ENCODE data around the gene MID1.

The MID1 gene

GRCh38 chrX:10501611-10502010, 118.8 kb downstream of the MID1 start:
- H3K4me3 ChIP-seq (ENCODE audit: control insufficient read depth, low read depth, low read length), result no peak overlapping the region
- DNase-seq (ENCODE audit: low read depth), result no peak
- no peak for TF ChIP-seq CTCF (conservative IDR thresholded peaks at IDR 0.05; ENCODE audit: control insufficient read depth, insufficient read depth, low read depth, low read length)

GRCh38 chrX:10496345-10496965, 123.9 kb downstream of the MID1 start:
- no peak for TF ChIP-seq CTCF (conservative IDR thresholded peaks at IDR 0.05; ENCODE audit: control insufficient read depth, insufficient read depth, low read depth, low read length)
- peak; percentile 70 for DNase-seq (ENCODE audit: low read depth)
- no peak overlapping the region for H3K4me3 ChIP-seq (ENCODE audit: control insufficient read depth, low read depth, low read length)

GRCh38 chrX:10495677-10496076, 124.7 kb downstream of the MID1 start:
- no peak overlapping the region for H3K4me3 ChIP-seq (ENCODE audit: control insufficient read depth, low read depth, low read length)
- TF ChIP-seq CTCF (conservative IDR thresholded peaks at IDR 0.05; ENCODE audit: control insufficient read depth, insufficient read depth, low read depth, low read length), result no peak
- no peak for DNase-seq (ENCODE audit: low read depth)

GRCh38 chrX:10492250-10492649, 128.1 kb downstream of the MID1 start:
- no peak for DNase-seq (ENCODE audit: low read depth)
- no peak overlapping the region for H3K4me3 ChIP-seq (ENCODE audit: control insufficient read depth, low read depth, low read length)
- TF ChIP-seq CTCF (conservative IDR thresholded peaks at IDR 0.05; ENCODE audit: control insufficient read depth, insufficient read depth, low read depth, low read length), result no peak

GRCh38 chrX:10486373-10486772, 134.0 kb downstream of the MID1 start:
- no peak for TF ChIP-seq CTCF (conservative IDR thresholded peaks at IDR 0.05; ENCODE audit: control insufficient read depth, insufficient read depth, low read depth, low read length)
- H3K4me3 ChIP-seq (ENCODE audit: control insufficient read depth, low read depth, low read length), result no peak overlapping the region
- DNase-seq (ENCODE audit: low read depth), result peak; percentile 87

GRCh38 chrX:10485326-10485725, 135.1 kb downstream of the MID1 start:
- no peak overlapping the region for H3K4me3 ChIP-seq (ENCODE audit: control insufficient read depth, low read depth, low read length)
- TF ChIP-seq CTCF (conservative IDR thresholded peaks at IDR 0.05; ENCODE audit: control insufficient read depth, insufficient read depth, low read depth, low read length), result no peak
- DNase-seq (ENCODE audit: low read depth), result no peak

All from fibroblast of mammary gland (primary cell).